HEK293 (cell line): Measurements from ENCODE around the gene RELT.

Experiments
- CTCF ChIA-PET: fragments of 350-600 bp; formaldehyde crosslinking; extraction: SDS; loops from one replicate; lab custom pipeline; 2021; ENCODE audit warnings: antibody characterized with exemption; lab: Yijun Ruan, JAX
- POLR2A ChIA-PET: fragments of 300-600 bp; formaldehyde crosslinking; extraction: SDS; loops from one replicate; lab custom pipeline; 2020; ENCODE audit warnings: antibody characterized with exemption, inconsistent platforms; lab: Yijun Ruan, JAX
- H3K27ac ChIP-seq: fragments of 200-500 bp; sonication (Bioruptor generic); 2 replicates; pipeline ENCODE4 v1.5.1; 2014; ENCODE audit warnings: low read depth, low read length, control low read depth, inconsistent platforms; ENCODE audit errors: extremely low read depth
- H3K36me3 ChIP-seq, 2 experiments: fragments of 200-500 bp in 1 of 2; sonication (Bioruptor generic) in 1 of 2; 1 replicate in 1 of 2; 2 replicates in 1 of 2; pipeline ENCODE4 v1.5.1; 2014 to 2017; ENCODE audit warnings: inconsistent platforms in 2 of 2, low read length in 2 of 2; ENCODE audit not compliant: control insufficient read depth in 2 of 2, insufficient read depth in 1 of 2
- H3K4me1 ChIP-seq: fragments of 200-500 bp; sonication (Bioruptor generic); 2 replicates; pipeline ENCODE4 v1.5.1; 2014; ENCODE audit warnings: mild to moderate bottlenecking, low read length, inconsistent platforms; ENCODE audit not compliant: control insufficient read depth, insufficient read depth
- H3K4me3 ChIP-seq: 2 replicates; pipeline ENCODE4 v1.5.1; 2011; ENCODE audit warnings: low read depth, mild to moderate bottlenecking, control low read depth, low read length, moderate library complexity
- H3K9me3 ChIP-seq: fragments of 200-500 bp; sonication (Bioruptor generic); 2 replicates; pipeline ENCODE4 v1.5.1; 2014; ENCODE audit warnings: low read depth, low read length, inconsistent platforms; ENCODE audit not compliant: control insufficient read depth, insufficient read depth
- BCL11A ChIP-seq: fragments of 450-650 bp; formaldehyde crosslinking; IDR thresholded peaks from 2 replicates; pipeline ENCODE4 v1.5.1; 2016; ENCODE audit warnings: low read depth, missing biosample characterization, missing genetic modification characterization
- OVOL3 ChIP-seq: fragments of 450-650 bp; formaldehyde crosslinking; IDR thresholded peaks from 2 replicates; pipeline ENCODE4 v1.5.1; 2016; ENCODE audit warnings: missing biosample characterization, missing genetic modification characterization
- SALL2 ChIP-seq: fragments of 450-650 bp; formaldehyde crosslinking; IDR thresholded peaks from 2 replicates; pipeline ENCODE4 v1.5.0; 2017; ENCODE audit warnings: missing biosample characterization, mild to moderate bottlenecking, missing genetic modification characterization, borderline replicate concordance
- SP7 ChIP-seq: fragments of 450-650 bp; formaldehyde crosslinking; IDR thresholded peaks from 2 replicates; pipeline ENCODE4 v1.5.1; 2016; ENCODE audit warnings: missing biosample characterization, missing genetic modification characterization
- TRIM28 ChIP-seq: IDR thresholded peaks from 2 replicates; pipeline ENCODE4 v1.6.1; 2011; ENCODE audit warnings: low read length, control low read depth, borderline replicate concordance
- ZFP3 ChIP-seq: fragments of 450-650 bp; formaldehyde crosslinking; IDR thresholded peaks from 2 replicates; pipeline ENCODE4 v1.5.1; 2016; ENCODE audit warnings: low read depth, missing biosample characterization, missing genetic modification characterization
- ZIC2 ChIP-seq: fragments of 450-650 bp; formaldehyde crosslinking; IDR thresholded peaks from 2 replicates; pipeline ENCODE4 v1.5.1; 2016; ENCODE audit warnings: missing biosample characterization, missing genetic modification characterization
- ZNF114 ChIP-seq: fragments of 450-650 bp; formaldehyde crosslinking; IDR thresholded peaks from 2 replicates; pipeline ENCODE4 v1.5.0; 2017; ENCODE audit warnings: missing biosample characterization, missing genetic modification characterization
- ZNF223 ChIP-seq: fragments of 450-650 bp; formaldehyde crosslinking; IDR thresholded peaks from 2 replicates; pipeline ENCODE4 v1.5.1; 2016; ENCODE audit warnings: missing biosample characterization, missing genetic modification characterization
- ZNF24 ChIP-seq: fragments of 450-650 bp; formaldehyde crosslinking; IDR thresholded peaks from 2 replicates; pipeline ENCODE4 v1.5.1; 2016; ENCODE audit warnings: missing biosample characterization, missing genetic modification characterization
- ZNF311 ChIP-seq: fragments of 450-650 bp; formaldehyde crosslinking; IDR thresholded peaks from 2 replicates; pipeline ENCODE4 v1.5.1; 2017; ENCODE audit warnings: missing biosample characterization, missing genetic modification characterization, borderline replicate concordance
- ZNF433 ChIP-seq: fragments of 450-650 bp; formaldehyde crosslinking; IDR thresholded peaks from 2 replicates; pipeline ENCODE4 v1.5.1; 2016; ENCODE audit warnings: missing biosample characterization, missing genetic modification characterization, low read depth
- ZNF521 ChIP-seq: fragments of 450-650 bp; formaldehyde crosslinking; IDR thresholded peaks from 2 replicates; pipeline ENCODE4 v1.5.1; 2017; ENCODE audit warnings: missing biosample characterization, mild to moderate bottlenecking, missing genetic modification characterization
- ZNF558 ChIP-seq: fragments of 450-650 bp; formaldehyde crosslinking; IDR thresholded peaks from 2 replicates; pipeline ENCODE4 v1.5.1; 2016; ENCODE audit warnings: missing biosample characterization, missing genetic modification characterization
- ZNF654 ChIP-seq: fragments of 450-650 bp; formaldehyde crosslinking; IDR thresholded peaks from 2 replicates; pipeline ENCODE4 v1.5.1; 2016; ENCODE audit warnings: low read depth, missing biosample characterization, missing genetic modification characterization
- ZNF670 ChIP-seq: fragments of 450-650 bp; formaldehyde crosslinking; IDR thresholded peaks from 2 replicates; pipeline ENCODE4 v1.5.1; 2016; ENCODE audit warnings: missing biosample characterization, missing genetic modification characterization, low read depth
- ZNF776 ChIP-seq: fragments of 450-650 bp; formaldehyde crosslinking; IDR thresholded peaks from 2 replicates; pipeline ENCODE4 v1.5.0; 2017; ENCODE audit warnings: missing biosample characterization, missing genetic modification characterization, borderline replicate concordance
- ZNF791 ChIP-seq: fragments of 450-650 bp; formaldehyde crosslinking; IDR thresholded peaks from 2 replicates; pipeline ENCODE4 v1.5.1; 2016; ENCODE audit warnings: missing biosample characterization, missing genetic modification characterization
- TF ChIP-seq, protein P1 (sequence below): fragments of 450-650 bp; formaldehyde crosslinking; IDR thresholded peaks from 2 replicates; pipeline ENCODE4 v1.5.1; 2016; ENCODE audit warnings: missing biosample characterization, missing genetic modification characterization
- TF ChIP-seq, protein P2 (sequence below): fragments of 450-650 bp; formaldehyde crosslinking; IDR thresholded peaks from 2 replicates; pipeline ENCODE4 v1.5.1; 2017; ENCODE audit warnings: missing biosample characterization, missing genetic modification characterization
- TF ChIP-seq, protein P3 (sequence below): fragments of 450-650 bp; formaldehyde crosslinking; IDR thresholded peaks from 2 replicates; pipeline ENCODE4 v1.5.1; 2016; ENCODE audit warnings: missing biosample characterization, missing genetic modification characterization, borderline replicate concordance
- TF ChIP-seq, protein P4 (sequence below): fragments of 450-650 bp; formaldehyde crosslinking; IDR thresholded peaks from 2 replicates; pipeline ENCODE4 v1.5.1; 2017; ENCODE audit warnings: missing biosample characterization, missing genetic modification characterization

Gene RELT

DNA sequence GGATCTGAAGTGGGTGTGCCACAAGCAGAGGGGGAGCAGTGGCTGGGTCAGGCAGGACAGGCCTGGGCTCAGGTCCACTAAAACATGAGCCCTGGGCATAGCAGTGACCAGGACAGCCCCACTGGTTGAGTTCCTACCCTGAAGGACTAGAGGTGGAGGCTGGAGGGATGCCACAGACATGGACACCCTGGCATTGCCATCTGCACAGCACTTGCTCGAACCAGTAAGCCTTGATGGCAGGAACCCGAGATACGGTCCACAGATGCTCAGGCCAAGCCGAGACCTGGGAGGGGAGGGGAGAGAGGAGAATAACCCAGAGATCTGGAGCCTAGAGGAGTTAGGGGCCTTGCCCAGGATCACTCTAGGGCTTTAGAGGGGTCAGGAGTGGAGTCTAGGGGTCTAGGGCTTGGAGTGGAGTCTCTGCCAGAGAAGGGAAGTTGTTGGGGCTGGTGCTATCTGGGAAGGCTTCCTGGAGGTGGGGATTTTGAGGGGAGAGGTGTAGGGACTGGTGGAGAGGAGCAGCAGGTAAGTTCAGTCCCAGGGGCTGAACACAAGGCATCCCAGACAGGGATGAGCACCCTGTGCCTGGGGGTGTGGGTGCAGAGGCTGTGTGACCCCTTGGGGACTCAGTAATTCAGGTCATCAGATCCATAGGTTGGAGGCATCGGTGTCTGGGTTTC is 30.6 kb upstream of the RELT start:
- Histone ChIP-seq H3K27ac (no peak overlapping the region), H3K9me3 (no peaks in the 10 kb centered on the region), H3K36me3 (peaks cover 0 to 10% of the 10 kb centered on the region in 2 experiments; a peak in 1 of 3 replicates), H3K4me1 (no peaks in the 10 kb centered on the region), H3K4me3 (no peak overlapping the region)
- ChIA-PET POLR2A (no interaction called here), CTCF (interaction anchor here (1.6 kb wide), 1 partner anchor 48 kb away, joined by 6 read pairs; no protein-coding TSS in a partner anchor)
- TF ChIP-seq, protein P1, sequence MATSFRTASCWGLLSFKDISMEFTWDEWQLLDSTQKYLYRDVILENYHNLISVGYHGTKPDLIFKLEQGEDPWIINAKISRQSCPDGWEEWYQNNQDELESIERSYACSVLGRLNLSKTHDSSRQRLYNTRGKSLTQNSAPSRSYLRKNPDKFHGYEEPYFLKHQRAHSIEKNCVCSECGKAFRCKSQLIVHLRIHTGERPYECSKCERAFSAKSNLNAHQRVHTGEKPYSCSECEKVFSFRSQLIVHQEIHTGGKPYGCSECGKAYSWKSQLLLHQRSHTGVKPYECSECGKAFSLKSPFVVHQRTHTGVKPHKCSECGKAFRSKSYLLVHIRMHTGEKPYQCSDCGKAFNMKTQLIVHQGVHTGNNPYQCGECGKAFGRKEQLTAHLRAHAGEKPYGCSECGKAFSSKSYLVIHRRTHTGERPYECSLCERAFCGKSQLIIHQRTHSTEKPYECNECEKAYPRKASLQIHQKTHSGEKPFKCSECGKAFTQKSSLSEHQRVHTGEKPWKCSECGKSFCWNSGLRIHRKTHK (tag by site-specific recombination), result no peak
- TF ChIP-seq ZNF670, result no peak
- no peak for TF ChIP-seq ZNF223 (tag by site-specific recombination)
- TF ChIP-seq OVOL3 (tag by site-specific recombination), result no peak
- no peak for TF ChIP-seq ZNF791 (tag by site-specific recombination)
- TF ChIP-seq, protein P2, sequence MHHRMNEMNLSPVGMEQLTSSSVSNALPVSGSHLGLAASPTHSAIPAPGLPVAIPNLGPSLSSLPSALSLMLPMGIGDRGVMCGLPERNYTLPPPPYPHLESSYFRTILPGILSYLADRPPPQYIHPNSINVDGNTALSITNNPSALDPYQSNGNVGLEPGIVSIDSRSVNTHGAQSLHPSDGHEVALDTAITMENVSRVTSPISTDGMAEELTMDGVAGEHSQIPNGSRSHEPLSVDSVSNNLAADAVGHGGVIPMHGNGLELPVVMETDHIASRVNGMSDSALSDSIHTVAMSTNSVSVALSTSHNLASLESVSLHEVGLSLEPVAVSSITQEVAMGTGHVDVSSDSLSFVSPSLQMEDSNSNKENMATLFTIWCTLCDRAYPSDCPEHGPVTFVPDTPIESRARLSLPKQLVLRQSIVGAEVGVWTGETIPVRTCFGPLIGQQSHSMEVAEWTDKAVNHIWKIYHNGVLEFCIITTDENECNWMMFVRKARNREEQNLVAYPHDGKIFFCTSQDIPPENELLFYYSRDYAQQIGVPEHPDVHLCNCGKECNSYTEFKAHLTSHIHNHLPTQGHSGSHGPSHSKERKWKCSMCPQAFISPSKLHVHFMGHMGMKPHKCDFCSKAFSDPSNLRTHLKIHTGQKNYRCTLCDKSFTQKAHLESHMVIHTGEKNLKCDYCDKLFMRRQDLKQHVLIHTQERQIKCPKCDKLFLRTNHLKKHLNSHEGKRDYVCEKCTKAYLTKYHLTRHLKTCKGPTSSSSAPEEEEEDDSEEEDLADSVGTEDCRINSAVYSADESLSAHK (tag by site-specific recombination), result no peak

DNA sequence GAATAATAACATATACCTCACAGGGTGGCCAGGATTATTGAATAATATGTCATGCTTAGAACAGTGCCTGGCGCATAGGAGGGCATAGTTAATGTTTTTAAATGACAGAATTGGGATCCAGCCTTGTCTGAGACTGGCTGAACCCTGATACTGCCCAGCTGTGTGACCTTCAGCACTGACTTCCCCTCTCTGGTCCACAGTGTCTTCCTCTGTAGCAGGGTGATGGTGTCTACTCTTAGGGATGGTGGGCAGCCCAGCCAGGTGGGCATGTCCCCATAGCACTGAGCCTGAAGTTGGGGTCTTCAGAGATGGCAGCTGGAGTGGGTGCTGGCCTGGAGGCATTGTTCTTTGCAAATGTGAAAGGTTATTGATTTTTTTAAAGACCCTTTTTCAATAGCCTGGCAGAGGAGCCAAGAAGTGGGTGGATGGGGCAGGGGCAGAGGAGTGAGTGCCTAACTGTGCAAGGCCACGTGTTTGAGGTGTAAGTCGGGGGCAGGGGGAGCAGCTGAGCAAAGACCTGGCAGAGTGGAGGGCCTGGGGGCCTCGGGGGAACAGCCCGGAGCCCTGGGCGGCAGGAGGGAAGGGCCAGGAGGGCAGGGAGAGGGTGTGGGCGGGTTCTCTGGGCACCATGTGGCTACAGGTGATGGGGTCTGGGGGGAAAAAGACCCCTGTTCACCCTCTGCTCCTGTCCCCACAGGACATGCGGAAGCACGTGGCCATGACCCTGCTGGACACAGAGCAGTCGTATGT is 29.8 kb upstream of the RELT start:
- ChIA-PET POLR2A (no interaction called here), CTCF (no interaction called here)

More for the DNA sequence above, 29.8 kb upstream of the RELT start:
- Histone ChIP-seq H3K4me1 (no peaks in the 10 kb centered on the region), H3K36me3 (peaks cover 0 to 10% of the 10 kb centered on the region in 2 experiments; a peak in 1 of 3 replicates), H3K27ac (no peak overlapping the region), H3K9me3 (no peaks in the 10 kb centered on the region)
- TF ChIP-seq ZNF558 (tag by site-specific recombination) (no peak), ZNF654 (tag by site-specific recombination) (no peak), ZNF311 (tag by site-specific recombination) (no peak), TRIM28 (no peak), ZNF433 (tag by site-specific recombination) (no peak), ZNF114 (tag by site-specific recombination) (no peak), ZFP3 (tag by site-specific recombination) (no peak), ZNF24 (no peak), SP7 (tag by site-specific recombination) (no peak), ZNF521 (tag by site-specific recombination) (no peak), ZIC2 (tag by site-specific recombination) (no peak), SALL2 (tag by site-specific recombination) (no peak), BCL11A (tag by site-specific recombination) (no peak), ZNF776 (no peak)
- TF ChIP-seq, protein P3, sequence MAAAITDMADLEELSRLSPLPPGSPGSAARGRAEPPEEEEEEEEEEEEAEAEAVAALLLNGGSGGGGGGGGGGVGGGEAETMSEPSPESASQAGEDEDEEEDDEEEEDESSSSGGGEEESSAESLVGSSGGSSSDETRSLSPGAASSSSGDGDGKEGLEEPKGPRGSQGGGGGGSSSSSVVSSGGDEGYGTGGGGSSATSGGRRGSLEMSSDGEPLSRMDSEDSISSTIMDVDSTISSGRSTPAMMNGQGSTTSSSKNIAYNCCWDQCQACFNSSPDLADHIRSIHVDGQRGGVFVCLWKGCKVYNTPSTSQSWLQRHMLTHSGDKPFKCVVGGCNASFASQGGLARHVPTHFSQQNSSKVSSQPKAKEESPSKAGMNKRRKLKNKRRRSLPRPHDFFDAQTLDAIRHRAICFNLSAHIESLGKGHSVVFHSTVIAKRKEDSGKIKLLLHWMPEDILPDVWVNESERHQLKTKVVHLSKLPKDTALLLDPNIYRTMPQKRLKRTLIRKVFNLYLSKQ, result no peak
- TF ChIP-seq, protein P4, sequence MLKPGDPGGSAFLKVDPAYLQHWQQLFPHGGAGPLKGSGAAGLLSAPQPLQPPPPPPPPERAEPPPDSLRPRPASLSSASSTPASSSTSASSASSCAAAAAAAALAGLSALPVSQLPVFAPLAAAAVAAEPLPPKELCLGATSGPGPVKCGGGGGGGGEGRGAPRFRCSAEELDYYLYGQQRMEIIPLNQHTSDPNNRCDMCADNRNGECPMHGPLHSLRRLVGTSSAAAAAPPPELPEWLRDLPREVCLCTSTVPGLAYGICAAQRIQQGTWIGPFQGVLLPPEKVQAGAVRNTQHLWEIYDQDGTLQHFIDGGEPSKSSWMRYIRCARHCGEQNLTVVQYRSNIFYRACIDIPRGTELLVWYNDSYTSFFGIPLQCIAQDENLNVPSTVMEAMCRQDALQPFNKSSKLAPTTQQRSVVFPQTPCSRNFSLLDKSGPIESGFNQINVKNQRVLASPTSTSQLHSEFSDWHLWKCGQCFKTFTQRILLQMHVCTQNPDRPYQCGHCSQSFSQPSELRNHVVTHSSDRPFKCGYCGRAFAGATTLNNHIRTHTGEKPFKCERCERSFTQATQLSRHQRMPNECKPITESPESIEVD (tag by site-specific recombination), result no peak
- TF ChIP-seq, all 188 proteins: peak for 0
- H3K4me3 ChIP-seq, result no peak overlapping the region
